Measurements from ENCODE around the gene SEC14L5.
A peak's percentile ranks its signal among the peaks of the same experiment; 100 is the strongest.

Gene SEC14L5

DNA sequence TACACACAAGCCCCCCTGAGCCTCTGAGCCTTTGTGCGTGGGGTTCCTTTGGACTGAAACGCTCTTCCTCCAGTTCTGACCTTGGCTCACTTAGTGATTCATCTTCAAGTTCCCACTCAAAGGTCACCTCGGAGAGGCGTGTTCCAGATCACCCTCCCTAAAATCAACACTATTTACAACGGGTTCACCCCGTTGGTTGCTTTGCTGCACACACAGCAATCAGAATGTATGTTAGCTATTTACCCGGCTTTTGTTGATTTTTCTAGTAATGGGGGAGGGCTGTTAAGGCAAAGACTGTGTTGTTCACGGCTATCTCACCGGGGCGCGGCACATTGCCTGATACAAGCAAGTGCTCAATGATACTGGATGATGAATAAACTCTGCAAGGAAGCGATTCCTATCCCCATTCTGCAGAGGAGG lies 74.6 kb downstream of the SEC14L5 start:
- Histone ChIP-seq H3K27ac (ENCODE audit: extremely low read depth, low read depth, low read length) (no peak overlapping the region), H3K36me3 (ENCODE audit: control insufficient read depth in 2 of 2, insufficient read depth in 1 of 2, low read length in 2 of 2) (no peaks in the 10 kb centered on the region), H3K4me1 (ENCODE audit: control insufficient read depth, insufficient read depth, low read length) (no peaks in the 10 kb centered on the region), H3K4me3 (ENCODE audit: low read depth, low read length) (peak overlapping the region; percentile 84), H3K9me3 (ENCODE audit: control insufficient read depth, insufficient read depth, low read depth, low read length) (no peaks in the 10 kb centered on the region)
- no peak for TF ChIP-seq ZNF514 (tag by site-specific recombination; IDR thresholded peaks at IDR 0.05)
- no peak for TF ChIP-seq ZBTB8A (tag by site-specific recombination; IDR thresholded peaks at IDR 0.05)
- TF ChIP-seq ZNF747 (tag by site-specific recombination; IDR thresholded peaks at IDR 0.05): no peak
- no peak for TF ChIP-seq ZNF19 (tag by site-specific recombination; IDR thresholded peaks at IDR 0.05; ENCODE audit: low read depth)
- ChIA-PET POLR2A (no interaction called here), CTCF (interaction anchor here (0.6 kb wide), 1 partner anchor 79 kb away, joined by 3 read pairs; no protein-coding TSS in a partner anchor)

DNA sequence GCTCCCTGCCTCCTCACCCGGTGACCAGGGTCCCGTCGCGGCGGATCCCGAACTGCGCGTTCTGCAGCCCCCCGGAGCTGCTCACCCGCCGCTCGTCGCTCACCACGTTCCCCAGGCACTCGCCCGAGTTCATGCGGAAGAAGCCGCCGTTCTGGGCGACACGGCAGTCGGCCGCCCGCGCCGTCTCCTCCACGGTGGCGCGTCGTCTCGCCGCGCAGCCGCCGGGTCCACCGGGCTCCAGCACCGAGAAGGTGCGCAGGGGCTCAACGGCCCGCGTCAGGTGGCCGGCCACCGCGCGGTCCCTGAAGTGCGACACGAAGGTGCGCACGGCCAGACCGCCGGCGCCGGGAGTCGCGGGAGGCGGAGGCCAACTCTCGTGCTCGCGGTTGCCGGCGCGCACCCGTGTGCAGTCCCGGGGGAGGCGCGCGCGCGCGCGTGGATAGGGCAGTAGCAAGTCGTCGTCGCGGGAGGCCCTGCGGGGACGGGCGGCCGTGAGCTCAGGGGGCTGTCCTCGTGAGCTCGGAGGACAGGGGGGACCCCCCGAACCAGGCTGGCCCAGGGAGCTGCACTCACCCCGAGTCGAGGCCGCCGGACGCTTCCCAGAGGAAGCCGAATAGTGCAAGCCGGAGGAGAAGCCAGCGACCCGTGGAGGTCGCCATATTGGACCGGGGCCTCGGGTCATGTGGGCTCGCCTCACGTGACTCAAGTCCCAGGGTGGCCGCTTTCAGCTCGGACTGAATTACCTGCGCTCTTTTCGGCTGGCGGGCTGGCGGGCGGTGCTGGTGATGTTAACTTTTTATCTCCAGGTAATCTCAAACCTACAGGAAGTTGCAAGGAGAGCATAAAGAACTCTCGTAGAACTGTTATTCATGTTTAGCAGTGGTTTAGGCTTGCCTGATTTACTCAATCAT lies 75.4 kb downstream of the SEC14L5 start, which contains the start of gene NAGPA:
TSS of gene NAGPA (minus strand) at position 680 of the 911 bp plus-strand sequence. CDS start at position 659, 21 bp downstream.
- CTCF ChIA-PET: interaction anchor here (0.6 to 1.4 kb wide), 6 partner anchors 9 to 79 kb away, joined by 3 to 4 read pairs (median 3); partner anchors contain the start of gene SEC14L5
- no peaks in the 10 kb centered on the region for H3K4me1 ChIP-seq (ENCODE audit: control insufficient read depth, insufficient read depth, low read length)
- POLR2A ChIA-PET: interaction anchor here (0.6 to 1.2 kb wide), 4 partner anchors 16 to 417 kb away, joined by 3 to 5 read pairs (median 4); no protein-coding TSS in a partner anchor
- H3K4me3 ChIP-seq (ENCODE audit: low read depth, low read length): peak within 1 kb of the TSS; percentile 84
- H3K27ac ChIP-seq (ENCODE audit: extremely low read depth, low read depth, low read length): no peak within 1 kb of the TSS
- no peaks in the 10 kb centered on the region for H3K36me3 ChIP-seq (ENCODE audit: control insufficient read depth in 2 of 2, insufficient read depth in 1 of 2, low read length in 2 of 2)
- no peaks in the 10 kb centered on the region for H3K9me3 ChIP-seq (ENCODE audit: control insufficient read depth, insufficient read depth, low read depth, low read length)
- TF ChIP-seq, protein P1, sequence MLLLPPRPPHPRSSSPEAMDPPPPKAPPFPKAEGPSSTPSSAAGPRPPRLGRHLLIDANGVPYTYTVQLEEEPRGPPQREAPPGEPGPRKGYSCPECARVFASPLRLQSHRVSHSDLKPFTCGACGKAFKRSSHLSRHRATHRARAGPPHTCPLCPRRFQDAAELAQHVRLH (tag by site-specific recombination; IDR thresholded peaks at IDR 0.05): peak; percentile 90
- TF ChIP-seq ZNF404 (tag by site-specific recombination; IDR thresholded peaks at IDR 0.05) (no peak), KLF7 (tag by site-specific recombination; IDR thresholded peaks at IDR 0.05; ENCODE audit: borderline replicate concordance) (0 out of 2 replicates have a peak, but pooled peaks have one; percentile 47), ZNF558 (tag by site-specific recombination; IDR thresholded peaks at IDR 0.05) (peak; percentile 41; the same call in 1 of the 2 replicates), ZNF571 (tag by site-specific recombination; IDR thresholded peaks at IDR 0.05) (no peak), ZNF629 (tag by site-specific recombination; IDR thresholded peaks at IDR 0.05) (peak; percentile 82), KLF1 (tag by site-specific recombination; IDR thresholded peaks at IDR 0.05) (peak; percentile 52), ZIC2 (tag by site-specific recombination; IDR thresholded peaks at IDR 0.05) (peak; percentile 43; the same call in 1 of the 2 replicates), OVOL3 (tag by site-specific recombination; IDR thresholded peaks at IDR 0.05) (peak; percentile 71; the same call in 1 of the 2 replicates), ZBTB48 (tag by site-specific recombination; IDR thresholded peaks at IDR 0.05) (no peak), ZSCAN30 (tag by site-specific recombination; IDR thresholded peaks at IDR 0.05) (peak; percentile 93), YY1 (tag by site-specific recombination; IDR thresholded peaks at IDR 0.05) (peak; percentile 99), ZNF202 (tag by site-specific recombination; IDR thresholded peaks at IDR 0.05; ENCODE audit: borderline replicate concordance) (no peak), ZNF843 (tag by site-specific recombination; IDR thresholded peaks at IDR 0.05) (peak; percentile 74)
- TF ChIP-seq, protein P2, sequence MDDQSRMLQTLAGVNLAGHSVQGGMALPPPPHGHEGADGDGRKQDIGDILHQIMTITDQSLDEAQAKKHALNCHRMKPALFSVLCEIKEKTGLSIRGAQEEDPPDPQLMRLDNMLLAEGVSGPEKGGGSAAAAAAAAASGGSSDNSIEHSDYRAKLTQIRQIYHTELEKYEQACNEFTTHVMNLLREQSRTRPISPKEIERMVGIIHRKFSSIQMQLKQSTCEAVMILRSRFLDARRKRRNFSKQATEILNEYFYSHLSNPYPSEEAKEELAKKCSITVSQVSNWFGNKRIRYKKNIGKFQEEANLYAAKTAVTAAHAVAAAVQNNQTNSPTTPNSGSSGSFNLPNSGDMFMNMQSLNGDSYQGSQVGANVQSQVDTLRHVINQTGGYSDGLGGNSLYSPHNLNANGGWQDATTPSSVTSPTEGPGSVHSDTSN (CRISPR knock-in tag; IDR thresholded peaks at IDR 0.05): peak; percentile 77
- TF ChIP-seq, protein P3, sequence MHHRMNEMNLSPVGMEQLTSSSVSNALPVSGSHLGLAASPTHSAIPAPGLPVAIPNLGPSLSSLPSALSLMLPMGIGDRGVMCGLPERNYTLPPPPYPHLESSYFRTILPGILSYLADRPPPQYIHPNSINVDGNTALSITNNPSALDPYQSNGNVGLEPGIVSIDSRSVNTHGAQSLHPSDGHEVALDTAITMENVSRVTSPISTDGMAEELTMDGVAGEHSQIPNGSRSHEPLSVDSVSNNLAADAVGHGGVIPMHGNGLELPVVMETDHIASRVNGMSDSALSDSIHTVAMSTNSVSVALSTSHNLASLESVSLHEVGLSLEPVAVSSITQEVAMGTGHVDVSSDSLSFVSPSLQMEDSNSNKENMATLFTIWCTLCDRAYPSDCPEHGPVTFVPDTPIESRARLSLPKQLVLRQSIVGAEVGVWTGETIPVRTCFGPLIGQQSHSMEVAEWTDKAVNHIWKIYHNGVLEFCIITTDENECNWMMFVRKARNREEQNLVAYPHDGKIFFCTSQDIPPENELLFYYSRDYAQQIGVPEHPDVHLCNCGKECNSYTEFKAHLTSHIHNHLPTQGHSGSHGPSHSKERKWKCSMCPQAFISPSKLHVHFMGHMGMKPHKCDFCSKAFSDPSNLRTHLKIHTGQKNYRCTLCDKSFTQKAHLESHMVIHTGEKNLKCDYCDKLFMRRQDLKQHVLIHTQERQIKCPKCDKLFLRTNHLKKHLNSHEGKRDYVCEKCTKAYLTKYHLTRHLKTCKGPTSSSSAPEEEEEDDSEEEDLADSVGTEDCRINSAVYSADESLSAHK (tag by site-specific recombination; IDR thresholded peaks at IDR 0.05): 0 out of 2 replicates have a peak, but pooled peaks have one; percentile 33
- TF ChIP-seq, protein P4, sequence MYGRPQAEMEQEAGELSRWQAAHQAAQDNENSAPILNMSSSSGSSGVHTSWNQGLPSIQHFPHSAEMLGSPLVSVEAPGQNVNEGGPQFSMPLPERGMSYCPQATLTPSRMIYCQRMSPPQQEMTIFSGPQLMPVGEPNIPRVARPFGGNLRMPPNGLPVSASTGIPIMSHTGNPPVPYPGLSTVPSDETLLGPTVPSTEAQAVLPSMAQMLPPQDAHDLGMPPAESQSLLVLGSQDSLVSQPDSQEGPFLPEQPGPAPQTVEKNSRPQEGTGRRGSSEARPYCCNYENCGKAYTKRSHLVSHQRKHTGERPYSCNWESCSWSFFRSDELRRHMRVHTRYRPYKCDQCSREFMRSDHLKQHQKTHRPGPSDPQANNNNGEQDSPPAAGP (tag by site-specific recombination; IDR thresholded peaks at IDR 0.05): peak; percentile 95
- TF ChIP-seq, protein P5, sequence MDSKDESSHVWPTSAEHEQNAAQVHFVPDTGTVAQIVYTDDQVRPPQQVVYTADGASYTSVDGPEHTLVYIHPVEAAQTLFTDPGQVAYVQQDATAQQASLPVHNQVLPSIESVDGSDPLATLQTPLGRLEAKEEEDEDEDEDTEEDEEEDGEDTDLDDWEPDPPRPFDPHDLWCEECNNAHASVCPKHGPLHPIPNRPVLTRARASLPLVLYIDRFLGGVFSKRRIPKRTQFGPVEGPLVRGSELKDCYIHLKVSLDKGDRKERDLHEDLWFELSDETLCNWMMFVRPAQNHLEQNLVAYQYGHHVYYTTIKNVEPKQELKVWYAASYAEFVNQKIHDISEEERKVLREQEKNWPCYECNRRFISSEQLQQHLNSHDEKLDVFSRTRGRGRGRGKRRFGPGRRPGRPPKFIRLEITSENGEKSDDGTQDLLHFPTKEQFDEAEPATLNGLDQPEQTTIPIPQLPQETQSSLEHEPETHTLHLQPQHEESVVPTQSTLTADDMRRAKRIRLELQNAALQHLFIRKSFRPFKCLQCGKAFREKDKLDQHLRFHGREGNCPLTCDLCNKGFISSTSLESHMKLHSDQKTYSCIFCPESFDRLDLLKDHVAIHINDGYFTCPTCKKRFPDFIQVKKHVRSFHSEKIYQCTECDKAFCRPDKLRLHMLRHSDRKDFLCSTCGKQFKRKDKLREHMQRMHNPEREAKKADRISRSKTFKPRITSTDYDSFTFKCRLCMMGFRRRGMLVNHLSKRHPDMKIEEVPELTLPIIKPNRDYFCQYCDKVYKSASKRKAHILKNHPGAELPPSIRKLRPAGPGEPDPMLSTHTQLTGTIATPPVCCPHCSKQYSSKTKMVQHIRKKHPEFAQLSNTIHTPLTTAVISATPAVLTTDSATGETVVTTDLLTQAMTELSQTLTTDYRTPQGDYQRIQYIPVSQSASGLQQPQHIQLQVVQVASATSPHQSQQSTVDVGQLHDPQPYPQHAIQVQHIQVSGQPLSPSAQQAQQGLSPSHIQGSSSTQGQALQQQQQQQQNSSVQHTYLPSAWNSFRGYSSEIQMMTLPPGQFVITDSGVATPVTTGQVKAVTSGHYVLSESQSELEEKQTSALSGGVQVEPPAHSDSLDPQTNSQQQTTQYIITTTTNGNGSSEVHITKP (tag by site-specific recombination; IDR thresholded peaks at IDR 0.05): peak; percentile 60

Measured in HEK293 (cell line).